Activated CD4-positive, alpha-beta T cell treated with anti-CD3 and anti-CD28 coated beads for 36 hours (primary cell): ENCODE results near the gene PCSK2. TPM values are rescaled to one million over a fixed set of nuclear protein-coding genes. Genes with fewer than 3 reads are reported as not detected.
"Not testable (repeated sequence)": the region's sequence is repeated elsewhere in the genome, so short reads cannot be mapped to it uniquely, and the experiment has no call there.

Experiments
- ATAC-seq: fragments of 200-7000 bp; cut with Tn5 transposase; one replicate; pipeline ENCODE4 v1.10.0; 2021; ENCODE audit warnings: mild to moderate bottlenecking, moderate library complexity
- CTCF ChIA-PET: fragments of 350-600 bp; sonication (Branson Sonifier 250); formaldehyde crosslinking; loops from one replicate; lab custom pipeline; 2021; ENCODE audit warnings: antibody characterized with exemption; lab: Charles Lee
- POLR2A ChIA-PET: fragments of 350-600 bp; sonication (Branson Sonifier 250); formaldehyde crosslinking; loops from one replicate; lab custom pipeline; 2021; ENCODE audit warnings: antibody characterized with exemption, inconsistent platforms; lab: Charles Lee
- DNase-seq: peaks from one replicate; pipeline ENCODE4 v3.0.0-alpha.2; 2020
- H3K27ac Mint-ChIP-seq: one replicate; pipeline ENCODE4 v1.8.0; 2021; ENCODE audit warnings: mixed read lengths
- H3K27me3 Mint-ChIP-seq: one replicate; pipeline ENCODE4 v1.8.0; 2021; ENCODE audit warnings: mixed read lengths
- H3K36me3 Mint-ChIP-seq: one replicate; pipeline ENCODE4 v1.8.0; 2021; ENCODE audit warnings: low read depth, mixed read lengths
- H3K4me1 Mint-ChIP-seq: one replicate; pipeline ENCODE4 v1.8.0; 2021; ENCODE audit warnings: mixed read lengths
- H3K4me3 Mint-ChIP-seq: one replicate; pipeline ENCODE4 v1.8.0; 2021; ENCODE audit warnings: mild to moderate bottlenecking, moderate library complexity, mixed read lengths
- H3K9me3 Mint-ChIP-seq: one replicate; pipeline ENCODE4 v1.8.0; 2021; ENCODE audit warnings: low read depth, mixed read lengths
- intact Hi-C, 2 experiments: fragments of 100-400 bp; cut with DNase I in 1 of 2; cut with micrococcal nuclease in 1 of 2; formaldehyde crosslinking; loops; one replicate each; pipeline versions ENCODE4 v1.14.2 to v1.15.1; 2022 to 2024; cut with DNase I, micrococcal nuclease
- total RNA-seq, 2 experiments: library from RNA; stranded (reverse); gene quantifications; one replicate each; pipeline ENCODE4 v1.2.3, GENCODE V29; 2021

The PCSK2 gene
- total RNA-seq, 2 experiments from 2014 or later: not detected

GRCh38 chr20:17219856-17220255 lies 7.0 kb upstream of the PCSK2 start:
- H3K4me3 Mint-ChIP-seq, DNase-seq, intact Hi-C loops, H3K9me3 Mint-ChIP-seq, H3K36me3 Mint-ChIP-seq, CTCF ChIA-PET, POLR2A ChIA-PET, H3K27ac Mint-ChIP-seq, H3K4me1 Mint-ChIP-seq, ATAC-seq: not testable (repeated sequence)
- H3K27me3 Mint-ChIP-seq: peaks cover 14% of the 10 kb centered on the region

- intact Hi-C loops: no loop called here
- ATAC-seq (no peak), DNase-seq (no peak)
- no peak overlapping the region for H3K27ac Mint-ChIP-seq
- H3K36me3 Mint-ChIP-seq: no peaks in the 10 kb centered on the region
- H3K4me1 Mint-ChIP-seq: peaks cover 3% of the 10 kb centered on the region
- no peak overlapping the region for H3K4me3 Mint-ChIP-seq
- CTCF ChIA-PET: no interaction called here
- no peaks in the 10 kb centered on the region for H3K9me3 Mint-ChIP-seq
- POLR2A ChIA-PET: no interaction called here
- peaks cover 43% of the 10 kb centered on the region for H3K27me3 Mint-ChIP-seq
Measured at GRCh38 chr20:17223553-17223952, 3.3 kb upstream of the PCSK2 start.

GRCh38 chr20:17225851-17226409 lies 910 bp upstream of the PCSK2 start:
- POLR2A ChIA-PET: no interaction called here
- Mint-ChIP-seq H3K4me1 (peaks cover 3% of the 10 kb centered on the region), H3K27ac (no peak overlapping the region), H3K36me3 (no peaks in the 10 kb centered on the region), H3K4me3 (no peak overlapping the region), H3K27me3 (peaks cover 54% of the 10 kb centered on the region), H3K9me3 (no peaks in the 10 kb centered on the region)
- DNase-seq: no peak
- intact Hi-C loops: no loop called here
- ATAC-seq: no peak
- CTCF ChIA-PET: interaction anchor here (0.7 to 1.0 kb wide), 2 partner anchors 15 to 427 kb away, joined by 3 read pairs; no protein-coding TSS in a partner anchor

GRCh38 chr20:17227219-17227575 lies 357 bp downstream of the PCSK2 start:
- ChIA-PET CTCF (interaction anchor here (1.1 kb wide), 1 partner anchor 204 kb away, joined by 3 read pairs; no protein-coding TSS in a partner anchor), POLR2A (no interaction called here)
- Mint-ChIP-seq H3K27me3 (peaks cover 54% of the 10 kb centered on the region), H3K9me3 (no peaks in the 10 kb centered on the region), H3K27ac (no peak overlapping the region), H3K36me3 (no peaks in the 10 kb centered on the region), H3K4me1 (peaks cover 3% of the 10 kb centered on the region), H3K4me3 (no peak overlapping the region)
- ATAC-seq: no peak
- DNase-seq: no peak
- intact Hi-C loops: no loop called here

GRCh38 chr20:17227669-17228623 lies 1.1 kb downstream of the PCSK2 start:
- ChIA-PET CTCF (interaction anchor here (1.1 kb wide), 1 partner anchor 203 kb away, joined by 3 read pairs; no protein-coding TSS in a partner anchor), POLR2A (no interaction called here)
- no peak for DNase-seq
- Mint-ChIP-seq H3K4me3 (no peak overlapping the region), H3K36me3 (no peaks in the 10 kb centered on the region), H3K4me1 (peaks cover 3% of the 10 kb centered on the region), H3K27ac (no peak overlapping the region), H3K9me3 (no peaks in the 10 kb centered on the region), H3K27me3 (peaks cover 52% of the 10 kb centered on the region)
- intact Hi-C loops: no loop called here
- ATAC-seq: no peak

- CTCF ChIA-PET: no interaction called here
- DNase-seq (no peak), ATAC-seq (no peak)
- H3K4me3 Mint-ChIP-seq: no peak overlapping the region
- H3K27me3 Mint-ChIP-seq: peaks cover 48% of the 10 kb centered on the region
- intact Hi-C loops: no loop called here
- POLR2A ChIA-PET: no interaction called here
- H3K36me3 Mint-ChIP-seq: no peaks in the 10 kb centered on the region
- peaks cover 3% of the 10 kb centered on the region for H3K4me1 Mint-ChIP-seq
- no peak overlapping the region for H3K27ac Mint-ChIP-seq
- H3K9me3 Mint-ChIP-seq: no peaks in the 10 kb centered on the region
Measured at GRCh38 chr20:17228624-17229061, 1.8 kb downstream of the PCSK2 start.

- Mint-ChIP-seq H3K27me3 (peaks cover 44% of the 10 kb centered on the region), H3K36me3 (no peaks in the 10 kb centered on the region), H3K4me3 (no peak overlapping the region), H3K4me1 (peaks cover 3% of the 10 kb centered on the region), H3K27ac (no peak overlapping the region), H3K9me3 (no peaks in the 10 kb centered on the region)
- no peak for DNase-seq
- intact Hi-C loops: no loop called here
- ATAC-seq: no peak
- POLR2A ChIA-PET: no interaction called here
- CTCF ChIA-PET: no interaction called here
Measured at GRCh38 chr20:17229256-17229655, 2.4 kb downstream of the PCSK2 start.

GRCh38 chr20:17233626-17234025 lies 6.8 kb downstream of the PCSK2 start:
- no peak overlapping the region for H3K4me3 Mint-ChIP-seq
- CTCF ChIA-PET: no interaction called here
- no peaks in the 10 kb centered on the region for H3K4me1 Mint-ChIP-seq
- POLR2A ChIA-PET: no interaction called here
- no peak for DNase-seq
- no peak overlapping the region for H3K27ac Mint-ChIP-seq
- H3K9me3 Mint-ChIP-seq: no peaks in the 10 kb centered on the region
- peaks cover 10% of the 10 kb centered on the region for H3K27me3 Mint-ChIP-seq
- ATAC-seq: no peak
- intact Hi-C loops: no loop called here
- H3K36me3 Mint-ChIP-seq: no peaks in the 10 kb centered on the region

- DNase-seq (no peak), ATAC-seq (no peak)
- ChIA-PET CTCF (no interaction called here), POLR2A (no interaction called here)
- Mint-ChIP-seq H3K36me3 (no peaks in the 10 kb centered on the region), H3K27me3 (no peaks in the 10 kb centered on the region), H3K4me3 (no peak overlapping the region), H3K9me3 (no peaks in the 10 kb centered on the region), H3K27ac (no peak overlapping the region), H3K4me1 (no peaks in the 10 kb centered on the region)
- intact Hi-C loops: no loop called here
Measured at GRCh38 chr20:17236766-17237165, 9.9 kb downstream of the PCSK2 start.

- no peak for ATAC-seq
- H3K4me3 Mint-ChIP-seq: no peak overlapping the region
- H3K9me3 Mint-ChIP-seq: no peaks in the 10 kb centered on the region
- intact Hi-C loops: no loop called here
- no peaks in the 10 kb centered on the region for H3K36me3 Mint-ChIP-seq
- H3K4me1 Mint-ChIP-seq: no peaks in the 10 kb centered on the region
- H3K27me3 Mint-ChIP-seq: no peaks in the 10 kb centered on the region
- no peak overlapping the region for H3K27ac Mint-ChIP-seq
- ChIA-PET POLR2A (no interaction called here), CTCF (no interaction called here)
- DNase-seq: no peak
Measured at GRCh38 chr20:17248224-17248623, 21.4 kb downstream of the PCSK2 start.

GRCh38 chr20:17262786-17263185 lies 35.9 kb downstream of the PCSK2 start:
- ChIA-PET CTCF (no interaction called here), POLR2A (no interaction called here)
- Mint-ChIP-seq H3K27ac (no peak overlapping the region), H3K36me3 (no peaks in the 10 kb centered on the region), H3K4me3 (no peak overlapping the region), H3K4me1 (no peaks in the 10 kb centered on the region), H3K9me3 (no peaks in the 10 kb centered on the region), H3K27me3 (peaks cover 8% of the 10 kb centered on the region)
- intact Hi-C loops: no loop called here
- no peak for DNase-seq
- no peak for ATAC-seq

GRCh38 chr20:17273717-17274116 lies 46.9 kb downstream of the PCSK2 start:
- H3K4me3 Mint-ChIP-seq: no peak overlapping the region
- H3K36me3 Mint-ChIP-seq: no peaks in the 10 kb centered on the region
- peaks cover under 1% of the 10 kb centered on the region for H3K9me3 Mint-ChIP-seq
- ChIA-PET CTCF (no interaction called here), POLR2A (no interaction called here)
- DNase-seq: no peak
- H3K4me1 Mint-ChIP-seq: no peaks in the 10 kb centered on the region
- no peaks in the 10 kb centered on the region for H3K27me3 Mint-ChIP-seq
- intact Hi-C loops: no loop called here
- ATAC-seq: no peak
- H3K27ac Mint-ChIP-seq: no peak overlapping the region
